Skeletal muscle satellite cell (primary cell): ENCODE measurements around the gene RB1.
"Not testable (repeated sequence)": the region's sequence is repeated elsewhere in the genome, so short reads cannot be mapped to it uniquely, and the experiment has no call there.

Experiments
- H3K27me3 ChIP-seq: 2 replicates; pipeline ENCODE4 v1.7.0; 2013; ENCODE audit warnings: low read length; ENCODE audit not compliant: control insufficient read depth, insufficient read depth
- H3K36me3 ChIP-seq: 2 replicates; pipeline ENCODE4 v1.7.0; 2013; ENCODE audit warnings: mild to moderate bottlenecking, control low read depth, low read length; ENCODE audit not compliant: insufficient read depth
- H3K4me1 ChIP-seq: 2 replicates; pipeline ENCODE4 v1.7.0; 2013; ENCODE audit warnings: low read length; ENCODE audit not compliant: control insufficient read depth, insufficient read depth
- H3K4me2 ChIP-seq: 2 replicates; pipeline ENCODE4 v1.7.0; 2013; ENCODE audit warnings: mild to moderate bottlenecking, low read length
- H3K4me3 ChIP-seq: 2 replicates; pipeline ENCODE4 v1.7.0; 2013; ENCODE audit warnings: low read length
- H3K9ac ChIP-seq: 2 replicates; pipeline ENCODE4 v1.7.0; 2013; ENCODE audit warnings: mild to moderate bottlenecking, low read depth, low read length, moderate library complexity
- H3K9me3 ChIP-seq: replicated peaks from 2 replicates; pipeline ENCODE4 v1.7.0; 2013; ENCODE audit warnings: mild to moderate bottlenecking, control low read depth, low read length

The RB1 gene

GRCh38 chr13:48437371-48437770 lies 133.8 kb downstream of the RB1 start:
- Histone ChIP-seq H3K9me3 (no peaks in the 10 kb centered on the region), H3K4me3 (no peak overlapping the region), H3K36me3 (no peaks in the 10 kb centered on the region), H3K4me2 (no peak overlapping the region), H3K27me3 (no peaks in the 10 kb centered on the region), H3K4me1 (peaks cover 12% of the 10 kb centered on the region), H3K9ac (no peak overlapping the region)

- H3K4me1 ChIP-seq = peaks cover 27% of the 10 kb centered on the region
- H3K27me3 ChIP-seq = no peaks in the 10 kb centered on the region
- no peak overlapping the region for H3K4me3 ChIP-seq
- H3K9me3 ChIP-seq = no peaks in the 10 kb centered on the region
- no peak overlapping the region for H3K9ac ChIP-seq
- H3K36me3 ChIP-seq = no peaks in the 10 kb centered on the region
- H3K4me2 ChIP-seq = no peak overlapping the region
These were observed 140.1 kb downstream of the RB1 start for GRCh38 chr13:48443442-48444208.

- no peak overlapping the region for H3K9ac ChIP-seq
- no peaks in the 10 kb centered on the region for H3K36me3 ChIP-seq
- H3K4me1 ChIP-seq = peaks cover 37% of the 10 kb centered on the region
- H3K4me3 ChIP-seq = peak overlapping the region; percentile 24
- no peaks in the 10 kb centered on the region for H3K9me3 ChIP-seq
- H3K4me2 ChIP-seq = peak overlapping the region; percentile 53
- H3K27me3 ChIP-seq = no peaks in the 10 kb centered on the region
These were observed 142.9 kb downstream of the RB1 start for GRCh38 chr13:48446464-48446863.

- H3K4me3 ChIP-seq = peak overlapping the region; percentile 22
- H3K36me3 ChIP-seq = peaks cover 5% of the 10 kb centered on the region
- no peaks in the 10 kb centered on the region for H3K27me3 ChIP-seq
- peaks cover 37% of the 10 kb centered on the region for H3K4me1 ChIP-seq
- H3K9me3 ChIP-seq = no peaks in the 10 kb centered on the region
- H3K9ac ChIP-seq = peak overlapping the region; percentile 20
- peak overlapping the region; percentile 69 for H3K4me2 ChIP-seq
These were observed 144.9 kb downstream of the RB1 start for GRCh38 chr13:48448285-48448958.

- Histone ChIP-seq H3K4me3 (peak overlapping the region; percentile 22), H3K27me3 (no peaks in the 10 kb centered on the region), H3K9ac (peak overlapping the region; percentile 24), H3K4me1 (peaks cover 37% of the 10 kb centered on the region), H3K36me3 (peaks cover 11% of the 10 kb centered on the region), H3K4me2 (peak overlapping the region; percentile 69), H3K9me3 (no peaks in the 10 kb centered on the region)
These were observed 145.5 kb downstream of the RB1 start for GRCh38 chr13:48448959-48449614.

GRCh38 chr13:48449656-48450055 lies 146.1 kb downstream of the RB1 start:
- H3K4me2 ChIP-seq = peak overlapping the region; percentile 69
- peak overlapping the region; percentile 24 for H3K9ac ChIP-seq
- no peaks in the 10 kb centered on the region for H3K9me3 ChIP-seq
- H3K36me3 ChIP-seq = peaks cover 17% of the 10 kb centered on the region
- no peaks in the 10 kb centered on the region for H3K27me3 ChIP-seq
- H3K4me1 ChIP-seq = peaks cover 37% of the 10 kb centered on the region
- no peak overlapping the region for H3K4me3 ChIP-seq

GRCh38 chr13:48451196-48451595 lies 147.6 kb downstream of the RB1 start:
- not testable (repeated sequence) for H3K9ac ChIP-seq, H3K4me2 ChIP-seq, H3K27me3 ChIP-seq, H3K4me3 ChIP-seq, H3K9me3 ChIP-seq
- H3K4me1 ChIP-seq = peaks cover 33% of the 10 kb centered on the region
- peaks cover 17% of the 10 kb centered on the region for H3K36me3 ChIP-seq

- Histone ChIP-seq H3K9ac (no peak overlapping the region), H3K4me3 (no peak overlapping the region), H3K27me3 (no peaks in the 10 kb centered on the region), H3K36me3 (peaks cover 30% of the 10 kb centered on the region), H3K4me1 (no peaks in the 10 kb centered on the region), H3K4me2 (no peak overlapping the region), H3K9me3 (no peaks in the 10 kb centered on the region)
These were observed 153.0 kb downstream of the RB1 start for GRCh38 chr13:48456546-48456945.

GRCh38 chr13:48457578-48458242 lies 154.2 kb downstream of the RB1 start:
- Histone ChIP-seq H3K9ac (no peak overlapping the region), H3K4me1 (no peaks in the 10 kb centered on the region), H3K27me3 (no peaks in the 10 kb centered on the region), H3K36me3 (peaks cover 30% of the 10 kb centered on the region), H3K9me3 (no peaks in the 10 kb centered on the region), H3K4me2 (no peak overlapping the region), H3K4me3 (no peak overlapping the region)

GRCh38 chr13:48475230-48475629 lies 171.7 kb downstream of the RB1 start:
- Histone ChIP-seq H3K27me3 (no peaks in the 10 kb centered on the region), H3K9me3 (no peaks in the 10 kb centered on the region), H3K36me3 (peaks cover 4% of the 10 kb centered on the region)

GRCh38 chr13:48476215-48476614 lies 172.7 kb downstream of the RB1 start:
- Histone ChIP-seq H3K9me3 (no peaks in the 10 kb centered on the region), H3K36me3 (peaks cover 4% of the 10 kb centered on the region), H3K4me2 (no peak overlapping the region), H3K4me1 (peaks cover 11% of the 10 kb centered on the region), H3K9ac (no peak overlapping the region), H3K4me3 (no peak overlapping the region), H3K27me3 (no peaks in the 10 kb centered on the region)

More at GRCh38 chr13:48475230-48475629, 171.7 kb downstream of the RB1 start:
- no peak overlapping the region for H3K4me3 ChIP-seq
- no peak overlapping the region for H3K4me2 ChIP-seq
- H3K4me1 ChIP-seq = peaks cover 11% of the 10 kb centered on the region
- no peak overlapping the region for H3K9ac ChIP-seq
